Gastroesophageal sphincter (tissue), 3 donors: Measurements from ENCODE around the gene DNAH17.

Source experiments
- EP300 ChIP-seq: sonication (generic); formaldehyde crosslinking; IDR thresholded peaks from one replicate; pipeline ENCODE4 v1.6.1; 2017; ENCODE audit warnings: antibody characterized with exemption, mild to moderate bottlenecking
- POLR2A ChIP-seq, 2 donors: fragments of 450-650 bp; IDR thresholded peaks; one replicate each; pipeline ENCODE4 v1.6.1; 2017; ENCODE audit warnings: antibody characterized with exemption in 2 of 2, mild to moderate bottlenecking in 2 of 2, moderate library complexity in 1 of 2
- POLR2AphosphoS5 ChIP-seq: sonication (generic); formaldehyde crosslinking; IDR thresholded peaks from one replicate; pipeline ENCODE4 v1.6.1; 2017; ENCODE audit warnings: antibody characterized with exemption
- TF ChIP-seq, protein P1 (sequence below), 4 experiments: fragments of 200-600 bp in 2 of 4; fragments of 450-650 bp in 2 of 4; sonication (generic) in 1 of 4; IDR thresholded peaks; one replicate each; pipeline ENCODE4 v1.5.1; 2017 to 2019; ENCODE audit warnings: antibody characterized with exemption in 4 of 4, mild to moderate bottlenecking in 2 of 4, moderate library complexity in 2 of 4

DNA sequence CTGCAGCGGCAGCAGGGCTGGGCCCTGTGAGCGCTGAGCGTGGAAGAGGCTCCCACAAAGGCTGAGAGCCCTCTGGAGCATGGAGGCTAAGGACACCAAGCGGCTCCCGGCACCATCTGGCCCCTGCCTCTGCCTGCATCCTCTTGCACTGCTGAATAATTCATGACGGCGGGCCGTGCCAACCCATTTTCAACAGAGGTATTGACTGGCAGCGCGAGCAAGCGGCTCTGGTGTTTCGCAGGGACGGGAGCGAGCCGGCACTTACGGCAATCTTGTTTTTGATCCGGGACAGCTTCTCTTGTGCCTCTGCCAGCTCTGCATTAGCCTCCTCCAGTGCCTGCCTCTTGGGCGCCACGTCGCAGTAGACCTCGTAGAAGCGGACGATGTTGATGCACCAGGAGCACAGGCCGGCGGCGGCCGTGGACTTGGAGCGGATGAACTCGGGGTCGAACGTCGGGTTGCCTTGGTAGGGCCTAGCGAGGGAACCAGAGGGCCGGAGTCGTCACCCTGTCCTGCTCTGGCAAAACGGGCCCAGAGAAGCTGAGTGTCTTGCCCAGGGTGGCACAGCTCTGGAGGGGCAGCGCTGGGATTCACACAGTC, 118.4 kb downstream of the DNAH17 start:
- TF ChIP-seq, protein P1, sequence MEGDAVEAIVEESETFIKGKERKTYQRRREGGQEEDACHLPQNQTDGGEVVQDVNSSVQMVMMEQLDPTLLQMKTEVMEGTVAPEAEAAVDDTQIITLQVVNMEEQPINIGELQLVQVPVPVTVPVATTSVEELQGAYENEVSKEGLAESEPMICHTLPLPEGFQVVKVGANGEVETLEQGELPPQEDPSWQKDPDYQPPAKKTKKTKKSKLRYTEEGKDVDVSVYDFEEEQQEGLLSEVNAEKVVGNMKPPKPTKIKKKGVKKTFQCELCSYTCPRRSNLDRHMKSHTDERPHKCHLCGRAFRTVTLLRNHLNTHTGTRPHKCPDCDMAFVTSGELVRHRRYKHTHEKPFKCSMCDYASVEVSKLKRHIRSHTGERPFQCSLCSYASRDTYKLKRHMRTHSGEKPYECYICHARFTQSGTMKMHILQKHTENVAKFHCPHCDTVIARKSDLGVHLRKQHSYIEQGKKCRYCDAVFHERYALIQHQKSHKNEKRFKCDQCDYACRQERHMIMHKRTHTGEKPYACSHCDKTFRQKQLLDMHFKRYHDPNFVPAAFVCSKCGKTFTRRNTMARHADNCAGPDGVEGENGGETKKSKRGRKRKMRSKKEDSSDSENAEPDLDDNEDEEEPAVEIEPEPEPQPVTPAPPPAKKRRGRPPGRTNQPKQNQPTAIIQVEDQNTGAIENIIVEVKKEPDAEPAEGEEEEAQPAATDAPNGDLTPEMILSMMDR (IDR thresholded peaks at IDR 0.05): no peak
- TF ChIP-seq POLR2AphosphoS5 (no peak), POLR2A (IDR thresholded peaks at IDR 0.05) (no peak), EP300 (no peak)
